Islet precursor cell (in vitro differentiated cells): ENCODE measurements around the gene PSG5.
A peak's percentile ranks its signal among the peaks of the same experiment; 100 is the strongest.
"Not testable (repeated sequence)": the region's sequence is repeated elsewhere in the genome, so short reads cannot be mapped to it uniquely, and the experiment has no call there.

ENCODE experiments used
- DNase-seq: peaks from one replicate; pipeline ENCODE4 v3.0.0-alpha.2; 2018

The PSG5 gene

DNA sequence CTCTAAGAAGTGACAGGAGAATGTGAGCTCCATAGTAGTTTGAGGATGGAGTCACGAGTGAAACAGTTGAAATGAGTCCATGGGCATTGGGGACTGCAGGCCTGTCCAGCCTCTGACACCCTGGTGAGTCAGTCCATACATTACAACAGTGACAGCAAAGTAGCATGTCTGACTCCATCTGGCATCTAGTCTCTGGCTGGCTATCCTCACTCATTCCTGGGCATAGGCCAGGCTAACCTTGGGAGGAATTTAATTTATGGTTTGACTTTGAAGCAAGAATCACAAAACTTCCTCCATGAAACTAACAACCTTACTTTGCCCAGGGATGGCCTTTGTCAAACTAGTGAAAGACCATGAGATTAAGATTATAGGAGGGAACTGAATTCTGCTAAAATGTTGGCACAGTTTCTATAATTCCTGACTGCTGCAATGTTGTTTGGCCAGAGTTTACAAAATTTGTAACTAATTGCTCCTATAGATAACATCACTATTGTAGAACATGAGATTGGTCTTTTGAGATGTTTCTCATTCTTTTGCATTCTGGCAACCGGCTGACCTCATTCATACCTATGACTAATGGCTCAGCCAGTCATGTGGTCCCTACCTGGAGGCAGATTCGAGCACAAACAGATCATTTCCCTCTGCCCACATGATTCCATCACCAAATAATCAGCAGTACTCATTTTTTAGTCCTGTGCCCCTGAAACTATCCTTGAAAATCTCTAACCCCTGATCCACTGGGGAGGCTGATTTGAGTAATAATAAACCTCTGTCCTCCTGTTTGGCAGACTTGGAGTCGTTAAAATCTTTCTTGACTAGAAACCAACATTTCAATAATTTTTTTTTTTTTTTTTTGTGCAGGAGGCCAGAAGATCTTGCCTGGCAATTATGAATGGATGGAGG lies 4.2 kb downstream of the PSG5 start:
- DNase-seq: peak; percentile 77

DNA sequence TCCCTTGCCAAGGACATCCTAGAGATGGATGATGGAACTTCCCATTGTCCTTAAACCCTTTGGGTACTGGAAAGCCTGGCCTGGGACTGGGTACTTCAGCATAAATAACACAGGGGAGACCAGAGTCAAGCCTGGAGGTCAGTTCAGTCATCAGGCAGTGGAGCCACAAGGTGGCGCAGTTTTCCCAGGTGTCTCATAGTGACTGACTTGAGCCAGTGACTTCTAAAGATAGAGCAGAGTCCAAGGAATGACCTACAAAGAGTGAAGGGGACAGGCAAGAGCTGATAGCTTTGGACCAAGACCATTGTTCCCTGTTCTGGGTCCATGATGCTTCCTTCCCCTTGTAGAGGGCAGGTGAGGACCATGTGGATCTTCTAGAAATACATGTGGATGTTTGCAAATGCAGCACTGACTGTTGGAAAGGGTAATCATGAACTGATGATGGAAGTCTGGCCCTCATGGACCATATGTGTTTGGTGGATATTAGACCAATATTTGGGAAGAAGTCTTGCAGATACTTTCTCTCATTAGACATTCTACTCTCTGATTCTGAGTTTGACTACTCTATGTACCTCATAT lies 6.7 kb downstream of the PSG5 start:
- DNase-seq: not testable (repeated sequence)

DNA sequence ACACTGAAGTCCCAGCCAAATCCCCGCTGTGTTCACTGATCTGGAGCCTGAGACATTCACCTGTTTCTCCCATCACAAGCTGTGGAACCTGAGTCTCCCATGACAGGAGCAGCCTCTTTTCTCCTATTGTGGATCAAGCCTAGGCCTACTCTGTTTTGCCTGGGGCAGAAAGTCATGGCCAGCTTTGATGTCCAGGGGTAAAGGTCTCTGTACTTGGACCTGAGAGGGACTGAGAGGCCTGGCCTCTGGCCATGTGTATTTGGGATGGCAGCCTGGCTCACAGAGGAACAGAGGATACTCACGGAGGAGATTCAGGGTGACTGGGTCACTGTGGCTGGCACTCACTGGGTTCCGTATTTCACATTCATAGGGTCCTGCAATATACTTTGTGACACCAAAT lies 7.8 kb downstream of the PSG5 start:
- DNase-seq: not testable (repeated sequence)

- not testable (repeated sequence) for DNase-seq
These were observed 20.4 kb downstream of the PSG5 start for GRCh38 chr19:43165906-43166305.

- not testable (repeated sequence) for DNase-seq
These were observed 23.2 kb downstream of the PSG5 start for GRCh38 chr19:43163135-43163534.

DNA sequence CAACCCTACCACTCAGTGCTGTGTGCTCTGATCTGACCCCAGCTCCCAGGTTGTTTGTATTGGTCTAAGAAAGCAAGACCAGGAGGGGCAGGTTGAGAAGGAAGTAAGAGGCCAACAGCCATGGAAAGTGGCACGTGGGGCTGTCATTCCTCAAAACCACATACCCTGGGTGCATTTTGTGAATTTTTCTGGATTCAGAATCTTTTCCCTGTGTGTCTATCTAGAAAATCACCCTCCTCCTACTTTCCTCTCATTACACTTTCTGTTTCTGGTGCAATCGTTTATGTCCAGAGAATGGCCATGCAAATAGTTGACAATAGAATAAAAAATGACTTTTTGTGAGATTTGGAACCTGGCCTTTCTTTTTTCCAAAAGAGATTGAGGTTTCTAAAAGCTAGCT lies 24.1 kb downstream of the PSG5 start:
- not testable (repeated sequence) for DNase-seq

GRCh38 chr19:43152214-43152613 lies 34.1 kb downstream of the PSG5 start:
- DNase-seq: no peak

- not testable (repeated sequence) for DNase-seq
These were observed 36.5 kb downstream of the PSG5 start for GRCh38 chr19:43149788-43150187.

- DNase-seq: no peak
These were observed 38.1 kb downstream of the PSG5 start for GRCh38 chr19:43148233-43148632.

- not testable (repeated sequence) for DNase-seq
These were observed 44.6 kb downstream of the PSG5 start for GRCh38 chr19:43141763-43142162.

DNA sequence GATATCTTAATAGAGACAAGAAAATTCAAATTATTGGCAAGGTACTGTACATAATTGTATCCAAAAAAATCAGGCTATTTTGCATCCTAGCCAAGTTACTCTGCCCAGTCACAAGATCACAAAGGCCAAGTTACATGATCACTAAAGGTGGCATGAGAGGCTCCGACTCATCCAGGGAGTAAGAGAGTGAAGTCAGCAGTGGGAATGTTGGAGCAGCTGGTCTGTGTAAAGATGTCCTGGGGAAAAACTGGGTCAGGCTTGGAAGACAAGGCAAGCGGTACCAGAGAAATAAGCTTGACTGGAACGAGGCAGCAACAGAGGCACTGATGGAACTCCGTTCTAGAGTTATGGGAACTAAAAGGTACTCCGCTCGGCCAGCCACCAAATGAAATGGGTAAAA lies 53.6 kb downstream of the PSG5 start:
- no peak for DNase-seq

DNA sequence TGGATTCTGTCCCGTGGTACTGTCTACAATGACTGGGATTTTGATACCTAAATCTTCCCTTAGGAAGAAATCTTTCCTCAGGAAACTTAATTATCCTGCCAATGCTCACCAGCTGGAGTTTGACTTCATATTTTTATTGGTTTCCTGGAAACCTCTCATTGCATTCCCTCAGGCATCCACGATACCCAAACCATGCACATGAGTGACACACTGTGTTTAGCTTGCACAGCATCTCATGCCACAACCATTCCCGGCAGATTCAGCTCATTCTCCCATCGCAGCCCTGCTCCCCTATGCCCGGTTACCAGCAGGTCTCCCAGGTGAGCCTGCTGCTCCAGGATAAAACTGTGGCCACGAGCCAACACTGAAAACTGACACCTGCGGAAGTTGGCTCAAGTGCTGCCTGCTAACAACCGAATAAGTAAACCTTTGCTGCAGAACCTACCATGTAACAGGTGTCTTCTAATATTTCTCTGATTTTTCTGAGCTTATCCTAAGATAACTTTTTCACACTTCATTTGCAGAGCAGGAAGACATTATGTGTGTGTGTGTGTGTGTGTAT lies 55.0 kb downstream of the PSG5 start:
- not testable (repeated sequence) for DNase-seq

- not testable (repeated sequence) for DNase-seq
These were observed 57.1 kb downstream of the PSG5 start for GRCh38 chr19:43129197-43129596.

GRCh38 chr19:43127336-43127735 lies 59.0 kb downstream of the PSG5 start:
- not testable (repeated sequence) for DNase-seq

- no peak for DNase-seq
These were observed 59.6 kb downstream of the PSG5 start for GRCh38 chr19:43126720-43127119.

GRCh38 chr19:43124360-43124759 lies 62.0 kb downstream of the PSG5 start:
- no peak for DNase-seq

- DNase-seq: not testable (repeated sequence)
These were observed 65.8 kb downstream of the PSG5 start for GRCh38 chr19:43120433-43121026.

DNA sequence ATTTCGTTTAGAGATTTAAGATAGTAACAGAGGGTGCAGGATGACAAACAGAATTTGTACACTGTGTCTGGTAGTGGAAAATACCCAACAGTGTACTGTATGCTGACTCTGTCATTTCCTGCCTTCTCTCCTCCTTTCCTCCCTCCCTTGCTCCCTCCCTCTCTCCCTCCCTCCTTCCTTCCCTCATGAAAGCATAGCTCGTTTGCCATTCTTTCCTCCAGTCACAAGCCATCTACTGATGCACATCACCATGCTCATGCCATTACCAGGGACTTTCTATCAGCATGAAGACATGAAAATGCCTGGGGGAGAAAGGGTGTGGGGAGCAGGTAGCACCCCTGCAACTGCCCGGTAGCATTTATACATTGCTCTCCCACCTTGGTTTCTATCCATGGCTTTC lies 66.8 kb downstream of the PSG5 start:
- not testable (repeated sequence) for DNase-seq
